ENCODE results near the gene VPS37C. TPM values are rescaled to one million over a fixed set of nuclear protein-coding genes. Genes with fewer than 3 reads are reported as not detected.

The VPS37C gene
- total and polyA plus RNA-seq, 2 donors from 2014 or later = 13.9 to 31.8 TPM

DNA sequence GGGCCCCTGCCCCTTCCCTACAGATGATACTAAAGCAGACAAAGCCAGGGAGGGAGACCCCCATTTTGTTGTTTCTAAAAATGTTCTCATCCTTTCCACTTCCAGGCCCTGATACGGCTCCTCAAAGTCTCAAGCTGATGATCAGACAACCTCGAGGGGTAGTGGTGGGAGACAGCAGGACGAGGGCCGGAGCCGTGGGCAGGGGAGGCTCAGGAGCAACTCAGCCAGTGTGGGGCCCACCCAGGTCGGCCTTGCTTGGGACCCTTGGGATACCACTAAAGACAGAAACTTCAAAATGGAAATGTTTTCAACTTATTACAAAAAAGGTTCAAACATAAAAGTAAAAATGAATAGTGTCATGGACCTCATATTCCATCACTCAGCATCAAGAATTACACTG, 15.2 kb upstream of the VPS37C start:
- TF ChIP-seq, protein P1, sequence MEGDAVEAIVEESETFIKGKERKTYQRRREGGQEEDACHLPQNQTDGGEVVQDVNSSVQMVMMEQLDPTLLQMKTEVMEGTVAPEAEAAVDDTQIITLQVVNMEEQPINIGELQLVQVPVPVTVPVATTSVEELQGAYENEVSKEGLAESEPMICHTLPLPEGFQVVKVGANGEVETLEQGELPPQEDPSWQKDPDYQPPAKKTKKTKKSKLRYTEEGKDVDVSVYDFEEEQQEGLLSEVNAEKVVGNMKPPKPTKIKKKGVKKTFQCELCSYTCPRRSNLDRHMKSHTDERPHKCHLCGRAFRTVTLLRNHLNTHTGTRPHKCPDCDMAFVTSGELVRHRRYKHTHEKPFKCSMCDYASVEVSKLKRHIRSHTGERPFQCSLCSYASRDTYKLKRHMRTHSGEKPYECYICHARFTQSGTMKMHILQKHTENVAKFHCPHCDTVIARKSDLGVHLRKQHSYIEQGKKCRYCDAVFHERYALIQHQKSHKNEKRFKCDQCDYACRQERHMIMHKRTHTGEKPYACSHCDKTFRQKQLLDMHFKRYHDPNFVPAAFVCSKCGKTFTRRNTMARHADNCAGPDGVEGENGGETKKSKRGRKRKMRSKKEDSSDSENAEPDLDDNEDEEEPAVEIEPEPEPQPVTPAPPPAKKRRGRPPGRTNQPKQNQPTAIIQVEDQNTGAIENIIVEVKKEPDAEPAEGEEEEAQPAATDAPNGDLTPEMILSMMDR (IDR thresholded peaks at IDR 0.05; ENCODE audit: borderline replicate concordance, extremely low read depth, insufficient read depth) = no peak
- H3K27ac ChIP-seq (ENCODE audit: low read depth in 2 of 2, low read length in 2 of 2) = no peak overlapping the region
- intact Hi-C loops (cut with DNase I) = loop anchor here (10.0 kb wide), 1 partner anchor 342 kb away; no protein-coding TSS in a partner anchor
- FAIRE-seq (no peak), DNase-seq (peak in 1 of 5 donors; percentile 23)
- H3K9ac ChIP-seq (ENCODE audit: low read length in 3 of 3) = no peak overlapping the region
- H3K4me3 ChIP-seq (ENCODE audit: low read length in 3 of 3) = no peak overlapping the region
- no peaks in the 10 kb centered on the region for H3K36me3 ChIP-seq (ENCODE audit: control insufficient read depth in 2 of 3, insufficient read depth in 3 of 3, low read length in 3 of 3)
- H3K4me1 ChIP-seq (ENCODE audit: control insufficient read depth in 2 of 3, insufficient read depth in 2 of 3, low read depth in 1 of 3, low read length in 3 of 3) = no peaks in the 10 kb centered on the region
- H3K9me3 ChIP-seq (ENCODE audit: control insufficient read depth in 2 of 3, insufficient read depth in 1 of 3, low read length in 3 of 3) = no peaks in the 10 kb centered on the region
- H3K27me3 ChIP-seq (ENCODE audit: control insufficient read depth, insufficient read depth, low read length) = no peaks in the 10 kb centered on the region

DNA sequence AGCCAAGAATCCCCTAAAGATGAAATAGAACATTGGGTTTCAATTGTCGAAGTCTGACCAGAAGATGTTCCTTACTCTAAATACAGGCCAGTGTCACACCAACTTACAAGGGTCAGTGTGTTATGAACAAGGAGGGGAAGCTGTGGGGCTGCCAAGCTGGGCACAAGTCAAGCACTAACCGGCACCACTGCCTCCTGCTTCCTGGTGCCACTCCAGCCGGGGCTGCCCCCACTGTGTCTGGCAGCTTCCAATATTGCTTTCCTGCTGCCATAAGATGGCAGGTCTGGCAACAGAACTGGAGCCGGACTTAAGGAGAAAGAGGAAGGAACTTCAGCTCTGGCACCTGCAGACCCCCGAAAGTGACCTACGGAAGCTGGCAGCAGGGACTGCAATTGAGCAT, 13.7 kb upstream of the VPS37C start:
- FAIRE-seq (no peak), DNase-seq (peak in 1 of 5 donors; percentile 11)
- Histone ChIP-seq H3K27ac (ENCODE audit: low read depth in 2 of 2, low read length in 2 of 2) (no peak overlapping the region), H3K9me3 (ENCODE audit: control insufficient read depth in 2 of 3, insufficient read depth in 1 of 3, low read length in 3 of 3) (no peaks in the 10 kb centered on the region), H3K27me3 (ENCODE audit: control insufficient read depth, insufficient read depth, low read length) (no peaks in the 10 kb centered on the region), H3K4me3 (ENCODE audit: low read length in 3 of 3) (no peak overlapping the region), H3K4me1 (ENCODE audit: control insufficient read depth in 2 of 3, insufficient read depth in 2 of 3, low read depth in 1 of 3, low read length in 3 of 3) (no peaks in the 10 kb centered on the region), H3K36me3 (ENCODE audit: control insufficient read depth in 2 of 3, insufficient read depth in 3 of 3, low read length in 3 of 3) (no peaks in the 10 kb centered on the region), H3K9ac (ENCODE audit: low read length in 3 of 3) (no peak overlapping the region)
- intact Hi-C loops (cut with DNase I) = loop anchor here (10.0 kb wide), 1 partner anchor 340 kb away; no protein-coding TSS in a partner anchor
- TF ChIP-seq, protein P1 (IDR thresholded peaks at IDR 0.05; ENCODE audit: borderline replicate concordance, extremely low read depth, insufficient read depth) = no peak

DNA sequence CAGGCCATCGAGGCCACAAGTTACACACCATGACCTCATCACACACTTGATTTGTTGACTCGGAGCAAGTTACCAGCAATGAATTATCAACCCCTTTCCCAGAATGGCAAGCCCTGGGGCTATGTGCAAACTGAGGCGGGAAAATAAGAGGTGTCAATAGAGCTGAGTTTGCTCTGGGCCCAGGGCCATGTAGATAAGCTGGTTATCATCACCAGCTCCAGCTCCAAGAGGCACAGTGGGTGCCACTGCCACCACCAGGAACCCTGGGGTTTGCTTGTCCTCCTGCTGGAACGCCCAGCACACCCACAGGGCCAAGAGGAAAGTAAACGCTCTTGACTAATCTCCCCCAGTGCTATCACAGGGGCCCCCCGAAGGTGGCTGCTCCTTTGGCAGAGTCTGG, 13.0 kb upstream of the VPS37C start:
- TF ChIP-seq, protein P1 (IDR thresholded peaks at IDR 0.05; ENCODE audit: borderline replicate concordance, extremely low read depth, insufficient read depth) = no peak
- Histone ChIP-seq H3K36me3 (ENCODE audit: control insufficient read depth in 2 of 3, insufficient read depth in 3 of 3, low read length in 3 of 3) (no peaks in the 10 kb centered on the region), H3K27ac (ENCODE audit: low read depth in 2 of 2, low read length in 2 of 2) (no peak overlapping the region), H3K4me1 (ENCODE audit: control insufficient read depth in 2 of 3, insufficient read depth in 2 of 3, low read depth in 1 of 3, low read length in 3 of 3) (no peaks in the 10 kb centered on the region), H3K9ac (ENCODE audit: low read length in 3 of 3) (no peak overlapping the region), H3K9me3 (ENCODE audit: control insufficient read depth in 2 of 3, insufficient read depth in 1 of 3, low read length in 3 of 3) (no peaks in the 10 kb centered on the region), H3K4me3 (ENCODE audit: low read length in 3 of 3) (no peak overlapping the region), H3K27me3 (ENCODE audit: control insufficient read depth, insufficient read depth, low read length) (no peaks in the 10 kb centered on the region)
- FAIRE-seq (no peak), DNase-seq (peak in 1 of 5 donors; percentile 23)
- intact Hi-C loops (cut with DNase I) = loop anchor here (10.0 kb wide), 1 partner anchor 339 kb away; no protein-coding TSS in a partner anchor

DNA sequence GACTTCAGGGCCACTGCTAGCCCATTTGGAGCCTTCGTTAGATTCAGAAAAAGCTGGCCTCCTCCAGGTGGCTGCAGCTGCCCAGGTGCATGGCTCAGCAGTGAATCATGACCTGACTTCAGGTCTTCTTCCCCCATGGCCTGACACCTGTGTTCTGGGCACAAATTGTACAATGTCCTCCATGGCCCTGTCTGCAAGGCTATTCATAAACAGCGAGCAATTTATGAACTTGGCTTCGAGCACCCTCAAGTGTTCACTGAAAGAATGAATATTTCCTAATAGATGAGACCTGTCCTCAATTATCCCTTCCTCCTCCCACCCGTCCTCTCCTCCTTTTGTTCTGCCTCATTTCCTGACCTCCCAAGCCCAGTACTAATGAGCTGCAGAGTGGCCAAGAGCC, 12.2 kb upstream of the VPS37C start:
- TF ChIP-seq, protein P1 (IDR thresholded peaks at IDR 0.05; ENCODE audit: borderline replicate concordance, extremely low read depth, insufficient read depth) = no peak
- DNase-seq (peak in 1 of 5 donors; percentile 13), FAIRE-seq (no peak)
- Histone ChIP-seq H3K36me3 (ENCODE audit: control insufficient read depth in 2 of 3, insufficient read depth in 3 of 3, low read length in 3 of 3) (no peaks in the 10 kb centered on the region), H3K4me3 (ENCODE audit: low read length in 3 of 3) (no peak overlapping the region), H3K4me1 (ENCODE audit: control insufficient read depth in 2 of 3, insufficient read depth in 2 of 3, low read depth in 1 of 3, low read length in 3 of 3) (no peaks in the 10 kb centered on the region), H3K27me3 (ENCODE audit: control insufficient read depth, insufficient read depth, low read length) (no peaks in the 10 kb centered on the region), H3K27ac (ENCODE audit: low read depth in 2 of 2, low read length in 2 of 2) (no peak overlapping the region), H3K9me3 (ENCODE audit: control insufficient read depth in 2 of 3, insufficient read depth in 1 of 3, low read length in 3 of 3) (no peaks in the 10 kb centered on the region), H3K9ac (ENCODE audit: low read length in 3 of 3) (no peak overlapping the region)
- intact Hi-C loops (cut with DNase I) = loop anchor here (10.0 kb wide), 1 partner anchor 339 kb away; no protein-coding TSS in a partner anchor

Measured in kidney (tissue), 14 donors.